K562 (cell line): ENCODE results near the gene MAP7D1. TPM values are rescaled to one million over a fixed set of nuclear protein-coding genes. Genes with fewer than 3 reads are reported as not detected.
A peak's percentile ranks its signal among the peaks of the same experiment; 100 is the strongest.

ENCODE experiments used
- CC2D1A ChIP-seq: fragments of 450-650 bp; IDR thresholded peaks from 2 replicates; pipeline ENCODE4 v1.6.1; 2017; ENCODE audit warnings: mild to moderate bottlenecking
- CREB1 ChIP-seq, 2 experiments: sonication (generic) in 1 of 2; formaldehyde crosslinking in 1 of 2; IDR thresholded peaks; 2 replicates each; pipeline versions ENCODE4 v1.6.1 to v1.8.0; 2012 to 2022; ENCODE audit warnings: inconsistent platforms in 1 of 2, mild to moderate bottlenecking in 1 of 2, missing genetic modification reagents in 1 of 2, moderate library complexity in 1 of 2
- CTBP1 ChIP-seq: fragments of 450-650 bp; IDR thresholded peaks from 2 replicates; pipeline ENCODE4 v1.6.1; 2016; ENCODE audit warnings: borderline replicate concordance
- E2F3 ChIP-seq: fragments of 250-450 bp; sonication (Bioruptor Pico); IDR thresholded peaks from 2 replicates; pipeline ENCODE4 v1.4.0; 2020; ENCODE audit warnings: mild to moderate bottlenecking
- EWSR1 ChIP-seq: fragments of 450-650 bp; IDR thresholded peaks from 2 replicates; pipeline ENCODE4 v1.6.1; 2018; ENCODE audit warnings: borderline replicate concordance, mild to moderate bottlenecking, low read depth, moderate library complexity; ENCODE audit not compliant: partially characterized antibody
- FOXK2 ChIP-seq, 2 experiments: fragments of 450-650 bp; IDR thresholded peaks in 1 of 2; conservative IDR thresholded peaks in 1 of 2; 2 replicates each; pipeline ENCODE4 v1.6.1; 2016; ENCODE audit warnings: low read depth in 2 of 2, mild to moderate bottlenecking in 1 of 2
- MAFF ChIP-seq: IDR thresholded peaks from 2 replicates; pipeline ENCODE4 v1.6.1; 2012; ENCODE audit warnings: low read length, improper control_type of control experiment
- MAZ ChIP-seq, 2 experiments: fragments of 450-650 bp in 1 of 2; sonication (generic) in 1 of 2; formaldehyde crosslinking; IDR thresholded peaks in 1 of 2; conservative IDR thresholded peaks in 1 of 2; 2 replicates each; pipeline versions ENCODE4 v1.4.0 to v1.5.0; 2020; ENCODE audit warnings: mild to moderate bottlenecking in 1 of 2, missing genetic modification reagents in 1 of 2
- NBN ChIP-seq: fragments of 450-650 bp; IDR thresholded peaks from 2 replicates; pipeline ENCODE4 v1.6.1; 2016; ENCODE audit warnings: low read depth, mild to moderate bottlenecking
- NFIC ChIP-seq: fragments of 450-650 bp; IDR thresholded peaks from 2 replicates; pipeline ENCODE4 v1.6.1; 2017; ENCODE audit warnings: mild to moderate bottlenecking, inconsistent platforms
- NRF1 ChIP-seq, 2 experiments: fragments of 450-650 bp; IDR thresholded peaks in 1 of 2; conservative IDR thresholded peaks in 1 of 2; 2 replicates each; pipeline ENCODE4 v1.6.1; 2014; ENCODE audit warnings: mild to moderate bottlenecking in 2 of 2
- SMAD4 ChIP-seq: fragments of 250-450 bp; sonication (Bioruptor Pico); conservative IDR thresholded peaks from 2 replicates; pipeline ENCODE4 v1.8.0; 2021; ENCODE audit warnings: inconsistent platforms, mild to moderate bottlenecking, moderate library complexity
- STAT5A ChIP-seq: IDR thresholded peaks from 2 replicates; pipeline ENCODE4 v1.6.1; 2012; ENCODE audit warnings: low read length, inconsistent platforms, borderline replicate concordance
- TCF7L2 ChIP-seq: fragments of 150-350 bp; IDR thresholded peaks from 2 replicates; pipeline ENCODE4 v1.6.1; 2016; ENCODE audit warnings: low read depth, mild to moderate bottlenecking, low read length, moderate library complexity
- U2AF2 ChIP-seq: fragments of 200-400 bp; formaldehyde crosslinking; optimal IDR thresholded peaks from 2 replicates; pipeline ENCODE3; 2017; ENCODE audit warnings: low read depth, mild to moderate bottlenecking, low read length
- WHSC1 ChIP-seq: IDR thresholded peaks from one replicate; pipeline ENCODE4 v1.6.1; 2012; ENCODE audit warnings: low read length, control low read depth, inconsistent platforms
- ZBTB7A ChIP-seq: IDR thresholded peaks from 2 replicates; pipeline ENCODE4 v1.6.1; 2011; ENCODE audit warnings: low read depth, mild to moderate bottlenecking, low read length, moderate library complexity, borderline replicate concordance; ENCODE audit not compliant: control insufficient read depth
- ZKSCAN1 ChIP-seq: fragments of 150-350 bp; IDR thresholded peaks from 2 replicates; pipeline ENCODE4 v1.6.1; 2016; ENCODE audit warnings: low read depth, low read length
- ZNF174 ChIP-seq: fragments of 250-450 bp; sonication (Bioruptor Pico); IDR thresholded peaks from 2 replicates; pipeline ENCODE4 v1.4.0; 2020; ENCODE audit warnings: mild to moderate bottlenecking
- ZNF282 ChIP-seq: sonication (generic); formaldehyde crosslinking; IDR thresholded peaks from 2 replicates; pipeline ENCODE4 v1.8.1; 2023; ENCODE audit warnings: missing genetic modification reagents
- ZNF444 ChIP-seq: fragments of 250-450 bp; sonication (Bioruptor Pico); IDR thresholded peaks from 2 replicates; pipeline ENCODE4 v1.4.0; 2020; ENCODE audit warnings: mild to moderate bottlenecking, moderate library complexity
- ZNF699 ChIP-seq: fragments of 250-450 bp; sonication (Bioruptor Pico); IDR thresholded peaks from 2 replicates; pipeline ENCODE4 v1.8.0; 2021; ENCODE audit warnings: mild to moderate bottlenecking, moderate library complexity; ENCODE audit not compliant: insufficient replicate concordance
- polyA plus RNA-seq, 8 experiments: library from polyadenylated mRNA; depleted of rRNA in 4 of 8; stranded (reverse) in 5 of 8; unstranded in 3 of 8; fragments of >200 nt; fragmentation: Nextera tagmentation in 2 of 8; fragmentation: Illumina TruSeq in 1 of 8; extraction: Ambion mirVana in 2 of 8; extraction: Trizol in 1 of 8; gene quantifications; 2 replicates each; pipeline versions ENCODE4 v1.2.1 to v1.2.3, GENCODE V29; 2011 to 2014; ENCODE audit warnings: inconsistent platforms in 1 of 8, missing spikeins in 1 of 8
- total RNA-seq, 7 experiments: library from RNA; depleted of rRNA in 6 of 7; stranded (reverse); fragments of >200 nt in 6 of 7; fragmentation: Illumina TruSeq in 2 of 7; extraction: Trizol in 2 of 7; gene quantifications; 2 replicates each; pipeline versions ENCODE4 v1.2.1 to v1.2.3, GENCODE V29; 2011 to 2021; ENCODE audit warnings: low replicate concordance in 1 of 7
- TF ChIP-seq, protein P1 (sequence below): fragments of 250-450 bp; sonication (Bioruptor Pico); IDR thresholded peaks from 2 replicates; pipeline ENCODE4 v1.8.0; 2022; ENCODE audit warnings: moderate library complexity, mild to moderate bottlenecking, inconsistent platforms
- TF ChIP-seq, protein P2 (sequence below): fragments of 250-450 bp; sonication (Bioruptor Pico); IDR thresholded peaks from 2 replicates; pipeline ENCODE4 v1.5.0; 2021; ENCODE audit warnings: mild to moderate bottlenecking, borderline replicate concordance
- TF ChIP-seq, protein P3 (sequence below): sonication (generic); formaldehyde crosslinking; IDR thresholded peaks from 2 replicates; pipeline ENCODE4 v1.8.1; 2023; ENCODE audit warnings: mild to moderate bottlenecking, missing genetic modification reagents

The MAP7D1 gene
- total and polyA plus RNA-seq, 9 of the 15 experiments (the other 6 are each of a cell fraction or from before 2014, with no cell fraction given): 3.6 to 108 (median 34.5) TPM

DNA sequence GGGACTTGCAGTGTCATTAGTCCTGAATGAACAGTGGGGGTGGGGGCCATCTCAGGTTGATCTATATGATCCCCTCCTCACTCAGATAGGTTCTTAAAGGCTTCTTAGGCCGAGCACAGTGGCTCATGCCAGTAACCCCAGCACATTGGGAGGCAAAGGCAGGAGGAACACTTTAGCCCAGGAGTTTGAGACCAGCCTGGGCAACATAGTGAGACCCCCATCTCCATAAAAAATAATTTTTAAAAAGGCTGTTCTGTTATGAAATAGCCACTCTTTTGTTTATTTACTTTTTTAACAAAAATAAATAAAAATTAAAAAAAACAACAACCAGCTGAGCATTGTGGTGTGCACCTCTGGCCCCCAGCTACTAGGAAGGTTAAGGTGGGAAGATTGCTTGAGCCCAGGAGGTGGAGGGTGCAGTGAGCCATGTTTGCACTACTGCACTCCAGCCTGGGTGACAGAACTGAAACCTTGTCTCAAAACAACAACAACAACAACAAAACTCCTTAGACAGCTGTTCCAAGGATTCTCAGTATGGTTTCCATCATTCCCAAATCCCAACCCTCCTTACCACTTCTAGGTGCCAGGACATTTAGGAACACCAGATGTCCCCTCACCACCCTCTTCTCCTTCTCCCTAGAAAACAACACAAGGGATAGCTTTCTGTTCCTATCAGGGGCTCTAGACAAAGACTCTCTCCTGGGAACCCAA lies 4.7 kb upstream of the MAP7D1 start (continued):
- TF ChIP-seq CTBP1 (no peak), ZNF699 (CRISPR knock-in tag) (no peak), ZNF444 (CRISPR knock-in tag) (no peak), STAT5A (no peak), MAZ (CRISPR knock-in tag; conservative IDR thresholded peaks at IDR 0.05 in 1 of 2, IDR thresholded peaks at IDR 0.05 in 1 of 2) (no peak), U2AF2 (no peak), SMAD4 (CRISPR knock-in tag) (no peak), EWSR1 (no peak), E2F3 (CRISPR knock-in tag) (no peak), MAFF (no peak), CC2D1A (no peak), ZNF282 (CRISPR knock-in tag) (no peak), ZNF174 (no peak), WHSC1 (no peak), TCF7L2 (no peak), NFIC (no peak), CREB1 (IDR thresholded peaks at IDR 0.05) (no peak), CREB1 (CRISPR knock-in tag; IDR thresholded peaks at IDR 0.05) (no peak), NRF1 (conservative IDR thresholded peaks at IDR 0.05 in 1 of 2, IDR thresholded peaks at IDR 0.05 in 1 of 2) (0 out of 4 replicates have a peak, but pooled peaks of 1 of the 2 experiments have one; percentile 1), NBN (peak; percentile 1; the same call in 1 of the 2 replicates), FOXK2 (conservative IDR thresholded peaks at IDR 0.05 in 1 of 2, IDR thresholded peaks at IDR 0.05 in 1 of 2; ENCODE audit: low read depth in 2 of 2) (0 out of 4 replicates have a peak, but pooled peaks of 1 of the 2 experiments have one; percentile 26), ZBTB7A (no peak), ZKSCAN1 (no peak)
- TF ChIP-seq, protein P1, sequence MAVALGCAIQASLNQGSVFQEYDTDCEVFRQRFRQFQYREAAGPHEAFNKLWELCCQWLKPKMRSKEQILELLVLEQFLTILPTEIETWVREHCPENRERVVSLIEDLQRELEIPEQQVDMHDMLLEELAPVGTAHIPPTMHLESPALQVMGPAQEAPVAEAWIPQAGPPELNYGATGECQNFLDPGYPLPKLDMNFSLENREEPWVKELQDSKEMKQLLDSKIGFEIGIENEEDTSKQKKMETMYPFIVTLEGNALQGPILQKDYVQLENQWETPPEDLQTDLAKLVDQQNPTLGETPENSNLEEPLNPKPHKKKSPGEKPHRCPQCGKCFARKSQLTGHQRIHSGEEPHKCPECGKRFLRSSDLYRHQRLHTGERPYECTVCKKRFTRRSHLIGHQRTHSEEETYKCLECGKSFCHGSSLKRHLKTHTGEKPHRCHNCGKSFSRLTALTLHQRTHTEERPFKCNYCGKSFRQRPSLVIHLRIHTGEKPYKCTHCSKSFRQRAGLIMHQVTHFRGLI (CRISPR knock-in tag): no peak
- TF ChIP-seq, protein P2, sequence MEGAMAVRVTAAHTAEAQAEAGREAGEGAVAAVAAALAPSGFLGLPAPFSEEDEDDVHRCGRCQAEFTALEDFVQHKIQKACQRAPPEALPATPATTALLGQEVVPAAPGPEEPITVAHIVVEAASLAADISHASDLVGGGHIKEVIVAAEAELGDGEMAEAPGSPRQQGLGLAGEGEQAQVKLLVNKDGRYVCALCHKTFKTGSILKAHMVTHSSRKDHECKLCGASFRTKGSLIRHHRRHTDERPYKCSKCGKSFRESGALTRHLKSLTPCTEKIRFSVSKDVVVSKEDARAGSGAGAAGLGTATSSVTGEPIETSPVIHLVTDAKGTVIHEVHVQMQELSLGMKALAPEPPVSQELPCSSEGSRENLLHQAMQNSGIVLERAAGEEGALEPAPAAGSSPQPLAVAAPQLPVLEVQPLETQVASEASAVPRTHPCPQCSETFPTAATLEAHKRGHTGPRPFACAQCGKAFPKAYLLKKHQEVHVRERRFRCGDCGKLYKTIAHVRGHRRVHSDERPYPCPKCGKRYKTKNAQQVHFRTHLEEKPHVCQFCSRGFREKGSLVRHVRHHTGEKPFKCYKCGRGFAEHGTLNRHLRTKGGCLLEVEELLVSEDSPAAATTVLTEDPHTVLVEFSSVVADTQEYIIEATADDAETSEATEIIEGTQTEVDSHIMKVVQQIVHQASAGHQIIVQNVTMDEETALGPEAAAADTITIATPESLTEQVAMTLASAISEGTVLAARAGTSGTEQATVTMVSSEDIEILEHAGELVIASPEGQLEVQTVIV (CRISPR knock-in tag): no peak
- TF ChIP-seq, protein P3, sequence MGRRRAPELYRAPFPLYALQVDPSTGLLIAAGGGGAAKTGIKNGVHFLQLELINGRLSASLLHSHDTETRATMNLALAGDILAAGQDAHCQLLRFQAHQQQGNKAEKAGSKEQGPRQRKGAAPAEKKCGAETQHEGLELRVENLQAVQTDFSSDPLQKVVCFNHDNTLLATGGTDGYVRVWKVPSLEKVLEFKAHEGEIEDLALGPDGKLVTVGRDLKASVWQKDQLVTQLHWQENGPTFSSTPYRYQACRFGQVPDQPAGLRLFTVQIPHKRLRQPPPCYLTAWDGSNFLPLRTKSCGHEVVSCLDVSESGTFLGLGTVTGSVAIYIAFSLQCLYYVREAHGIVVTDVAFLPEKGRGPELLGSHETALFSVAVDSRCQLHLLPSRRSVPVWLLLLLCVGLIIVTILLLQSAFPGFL (CRISPR knock-in tag): no peak
